HG02852 (cell line): ENCODE measurements around the gene PIP4K2B.

Source experiments
- ATAC-seq: cut with Tn5 transposase; IDR thresholded peaks from one replicate; pipeline ENCODE4 v1.9.1; 2021; ENCODE audit warnings: mild to moderate bottlenecking, moderate library complexity; ENCODE audit not compliant: unreplicated experiment

PIP4K2B gene

DNA sequence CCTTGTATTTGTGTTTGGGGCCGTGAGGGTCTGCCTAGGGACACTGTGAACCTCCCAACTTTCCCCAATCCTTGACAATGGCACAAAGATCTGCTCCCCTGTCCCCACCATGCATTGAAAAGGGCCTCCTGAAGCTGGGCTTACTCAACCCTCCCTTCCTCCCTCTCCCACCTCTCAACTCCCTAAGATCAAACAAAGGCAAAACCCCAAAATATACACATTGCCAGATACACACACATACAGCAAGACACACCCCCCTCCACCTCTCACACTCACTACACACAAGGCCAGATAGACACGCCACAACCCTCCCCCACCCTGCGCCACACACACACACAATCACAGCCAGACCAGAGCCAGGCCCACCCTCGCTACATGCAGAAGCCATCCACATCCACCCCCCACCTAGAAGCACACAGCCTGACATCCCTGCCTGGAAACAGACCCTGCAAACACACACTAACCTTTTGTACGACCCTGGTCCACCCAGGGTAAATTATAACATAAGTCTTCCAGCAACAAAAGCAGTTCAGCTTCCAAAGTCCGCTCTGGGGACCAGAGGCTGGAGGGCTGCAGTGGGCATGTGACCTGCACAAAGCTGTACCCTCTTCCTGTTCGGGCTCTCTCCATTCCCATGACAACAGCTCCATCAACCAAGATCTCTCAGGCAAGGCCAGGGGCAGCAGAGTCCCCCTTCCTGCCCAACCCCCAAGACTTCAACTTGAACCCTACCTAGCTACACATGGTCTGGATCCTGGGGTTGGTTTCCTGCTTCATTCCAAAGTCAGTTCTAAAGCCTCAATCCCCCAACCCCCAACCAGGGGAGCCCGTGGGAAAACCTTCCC lies 53.1 kb downstream of the PIP4K2B start:
- no peak for ATAC-seq

DNA sequence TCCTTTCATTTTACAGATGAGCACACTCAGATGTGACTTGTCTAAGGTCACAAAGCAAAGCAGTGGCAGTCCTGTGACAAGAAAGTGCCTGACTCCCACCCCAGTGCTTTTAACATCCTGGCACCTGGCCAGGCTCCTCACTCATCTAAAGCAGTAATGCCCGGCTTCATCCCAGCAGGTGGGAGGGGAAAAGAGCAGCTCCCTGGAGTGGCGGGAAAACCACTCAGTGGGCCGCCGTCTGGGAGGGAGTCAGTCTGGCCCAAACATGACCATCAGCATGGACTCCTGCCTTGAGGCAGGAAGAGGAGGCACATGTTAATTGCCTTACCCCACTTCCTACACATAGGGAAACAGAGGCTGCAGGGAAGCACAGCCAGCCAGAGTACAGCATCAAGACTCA lies 53.8 kb downstream of the PIP4K2B start:
- ATAC-seq, result no peak

DNA sequence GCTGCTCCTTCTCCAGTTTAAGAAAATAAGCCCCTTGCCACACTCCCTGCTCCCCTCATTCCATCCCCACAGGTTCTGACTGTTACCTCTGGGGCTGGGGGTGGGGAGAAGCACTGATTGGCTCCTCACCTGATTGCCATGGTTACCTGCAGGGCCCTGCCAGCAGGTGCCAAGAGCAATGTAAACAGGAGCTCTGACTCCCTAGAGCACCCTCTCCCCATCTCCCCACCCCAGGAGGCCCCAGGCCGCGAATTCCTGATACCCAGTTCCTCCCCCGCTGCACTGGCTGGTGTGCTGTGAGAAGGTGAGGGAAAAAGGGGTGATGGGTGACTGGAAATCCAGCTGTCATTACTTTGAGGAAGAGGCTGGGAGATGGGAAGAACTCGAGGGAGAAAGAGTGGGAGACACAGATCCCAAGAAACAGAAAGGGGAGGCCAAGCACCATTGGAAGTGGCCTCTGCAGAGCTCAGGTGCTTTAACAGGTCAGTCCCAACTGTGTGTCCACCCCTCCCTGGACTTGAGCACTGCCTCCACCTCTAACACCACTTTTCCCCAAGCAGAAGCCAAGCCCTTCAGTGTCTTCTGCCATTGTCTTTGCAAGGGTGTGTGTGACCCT lies 55.7 kb downstream of the PIP4K2B start:
- ATAC-seq, result no peak

DNA sequence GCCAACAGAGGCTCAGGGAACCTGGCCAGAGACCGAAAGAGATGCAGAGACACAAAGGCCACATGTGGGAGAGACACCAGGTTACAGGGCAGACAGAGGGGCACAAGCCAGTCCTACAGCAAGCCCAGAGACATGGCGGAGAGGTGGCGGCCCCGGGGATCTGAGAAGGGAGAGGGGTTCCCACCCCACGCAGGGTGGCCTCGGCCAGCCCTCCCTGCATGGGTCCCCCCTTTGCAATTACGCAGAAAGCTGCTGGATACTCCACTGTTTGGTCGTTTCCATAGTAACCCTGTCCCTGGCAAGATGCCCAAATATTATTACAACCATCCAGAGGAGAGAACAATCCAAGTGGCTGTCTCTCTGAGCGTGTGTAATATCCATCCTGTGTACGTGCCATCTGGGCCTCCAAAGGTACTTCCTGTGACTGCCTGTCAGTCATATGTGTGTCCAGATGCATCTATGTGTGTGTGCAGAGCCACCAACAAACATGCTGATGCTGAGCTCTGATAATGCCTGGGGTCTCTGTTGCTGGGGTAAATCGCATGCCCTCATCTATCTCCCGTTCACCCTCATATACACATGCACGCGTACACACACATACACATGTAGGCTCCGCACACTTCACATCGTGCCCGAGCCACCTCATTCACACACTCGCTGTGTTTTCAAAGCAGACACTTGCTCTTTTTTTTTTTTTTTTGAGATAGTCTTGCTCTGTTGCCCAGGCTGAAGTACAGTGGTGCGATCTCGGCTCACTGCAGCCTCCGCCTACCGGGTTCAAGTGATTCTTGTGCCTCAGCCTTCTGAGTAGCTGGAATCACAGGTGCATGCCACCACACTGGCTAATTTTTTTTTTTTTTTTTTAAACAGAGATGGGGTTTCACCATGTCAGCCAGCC lies 56.7 kb downstream of the PIP4K2B start:
- no peak for ATAC-seq

DNA sequence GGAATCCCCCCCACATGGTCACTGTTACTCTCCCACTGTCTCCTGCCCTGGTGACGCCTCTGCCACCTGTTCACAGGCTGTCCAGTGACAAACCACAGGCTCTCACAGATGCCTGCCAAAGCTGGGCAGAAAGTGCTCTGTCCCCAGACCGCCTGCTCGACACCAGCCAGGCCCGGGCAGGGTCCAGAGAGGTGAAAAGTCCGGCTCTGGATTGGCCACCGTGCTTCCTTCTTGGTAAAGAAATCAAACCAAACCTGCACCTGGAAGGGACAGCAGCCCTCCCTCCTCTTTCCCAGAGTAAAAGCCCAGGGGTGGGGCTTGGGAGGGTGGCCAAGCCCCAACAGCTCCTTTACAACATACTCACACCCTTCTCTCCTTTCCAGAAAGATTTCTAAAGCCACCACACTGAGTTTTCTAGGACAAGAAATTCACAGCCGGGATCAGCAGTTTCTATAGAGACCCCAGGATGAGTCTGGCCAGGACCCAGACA lies 57.4 kb downstream of the PIP4K2B start:
- no peak for ATAC-seq

DNA sequence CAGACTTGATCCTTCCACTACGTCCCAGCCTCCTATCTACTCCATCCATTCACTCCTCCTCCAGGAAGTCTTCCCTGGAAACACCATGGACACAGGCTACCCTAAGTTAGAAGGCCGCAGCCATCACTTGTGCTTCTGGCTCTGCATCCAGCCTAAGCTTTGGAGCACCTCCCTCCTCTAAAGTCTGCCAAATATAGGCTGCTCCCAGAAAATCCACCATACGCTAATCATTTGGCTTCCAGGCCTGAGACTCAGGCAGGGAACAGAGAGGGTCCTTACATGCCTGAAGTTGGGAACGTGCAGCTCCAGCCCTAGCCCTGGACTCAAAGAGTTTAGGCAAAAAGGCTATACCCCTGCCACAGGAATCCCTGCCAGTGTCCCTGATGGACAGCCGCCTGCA lies 57.9 kb downstream of the PIP4K2B start:
- no peak for ATAC-seq

DNA sequence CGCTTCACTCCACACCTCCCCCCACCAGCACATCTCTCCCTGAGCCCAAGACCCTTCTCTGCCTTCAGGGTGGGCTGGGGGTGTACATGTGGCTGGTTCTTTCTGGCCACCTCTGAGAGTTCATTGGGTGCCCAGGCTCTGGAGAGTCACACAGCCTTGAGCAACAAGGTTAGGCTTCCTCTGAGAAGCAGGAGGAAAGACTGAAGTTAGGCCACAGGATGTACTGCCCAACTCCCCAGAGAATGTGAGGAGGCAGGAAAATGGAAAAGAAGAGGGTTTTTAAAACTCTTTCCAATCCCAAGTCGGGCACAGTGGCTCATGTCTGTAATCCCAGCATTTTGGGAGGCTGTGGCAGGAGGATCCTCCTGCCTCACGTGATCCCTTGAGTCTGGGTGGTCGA lies 58.5 kb downstream of the PIP4K2B start:
- ATAC-seq, result no peak

DNA sequence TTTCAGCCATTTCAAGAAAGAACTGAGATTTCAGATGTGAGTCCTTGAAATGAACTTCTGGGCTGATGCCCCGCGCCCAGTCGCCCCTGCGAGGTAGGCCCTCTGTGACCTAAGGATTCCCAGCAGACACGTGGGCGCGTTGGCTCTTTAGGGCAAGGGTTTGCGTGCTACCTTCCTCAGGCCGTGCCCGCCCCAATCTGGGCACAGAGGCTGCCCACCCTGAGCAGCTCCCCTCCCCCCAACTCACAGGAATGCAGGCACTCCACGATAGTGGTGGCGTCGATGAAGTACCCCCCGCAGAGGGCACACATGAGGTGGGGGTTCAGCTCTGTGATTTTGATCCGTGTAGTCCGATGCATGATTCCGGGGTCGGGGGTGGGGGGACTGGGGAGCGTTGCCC lies 59.3 kb downstream of the PIP4K2B start:
- no peak for ATAC-seq

DNA sequence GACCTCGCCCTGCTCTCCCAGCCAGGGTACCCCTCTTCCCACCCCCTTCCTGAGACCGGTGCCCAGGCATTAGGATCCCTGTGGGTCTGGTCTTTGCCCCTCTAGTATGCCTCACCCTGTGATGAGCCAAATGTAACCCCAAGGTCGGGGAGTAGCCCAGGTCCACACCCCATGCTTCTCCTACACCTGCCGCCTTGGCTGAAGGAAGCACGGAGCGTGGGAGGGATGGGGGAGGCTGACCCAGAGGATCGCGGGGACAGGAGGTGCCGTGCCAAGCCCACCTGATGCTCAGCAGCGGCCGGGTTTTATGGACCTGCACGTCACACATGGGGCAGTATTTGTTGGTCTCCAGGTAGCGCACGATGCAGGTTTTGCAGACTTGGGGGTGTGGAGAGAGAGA lies 60.1 kb downstream of the PIP4K2B start:
- no peak for ATAC-seq

DNA sequence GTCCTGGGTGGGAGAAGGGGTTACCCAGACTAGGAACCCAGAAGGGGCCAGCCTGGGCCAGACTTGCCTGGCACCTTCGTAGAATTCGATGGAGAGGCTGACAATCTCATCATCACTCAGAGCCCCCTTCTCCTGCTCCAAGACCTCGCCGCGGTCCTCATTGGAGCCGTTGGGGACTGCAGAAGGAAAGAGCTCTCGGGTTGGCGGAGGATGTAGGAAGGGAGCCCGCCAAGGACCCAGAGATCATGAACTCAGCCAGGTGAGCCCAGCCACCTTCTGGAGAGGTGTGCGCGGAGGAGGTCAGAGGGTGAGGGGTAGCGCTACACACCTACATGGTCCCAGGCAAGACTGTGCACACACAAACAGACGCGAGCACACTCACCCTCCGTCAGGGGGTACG lies 60.7 kb downstream of the PIP4K2B start:
- no peak for ATAC-seq

DNA sequence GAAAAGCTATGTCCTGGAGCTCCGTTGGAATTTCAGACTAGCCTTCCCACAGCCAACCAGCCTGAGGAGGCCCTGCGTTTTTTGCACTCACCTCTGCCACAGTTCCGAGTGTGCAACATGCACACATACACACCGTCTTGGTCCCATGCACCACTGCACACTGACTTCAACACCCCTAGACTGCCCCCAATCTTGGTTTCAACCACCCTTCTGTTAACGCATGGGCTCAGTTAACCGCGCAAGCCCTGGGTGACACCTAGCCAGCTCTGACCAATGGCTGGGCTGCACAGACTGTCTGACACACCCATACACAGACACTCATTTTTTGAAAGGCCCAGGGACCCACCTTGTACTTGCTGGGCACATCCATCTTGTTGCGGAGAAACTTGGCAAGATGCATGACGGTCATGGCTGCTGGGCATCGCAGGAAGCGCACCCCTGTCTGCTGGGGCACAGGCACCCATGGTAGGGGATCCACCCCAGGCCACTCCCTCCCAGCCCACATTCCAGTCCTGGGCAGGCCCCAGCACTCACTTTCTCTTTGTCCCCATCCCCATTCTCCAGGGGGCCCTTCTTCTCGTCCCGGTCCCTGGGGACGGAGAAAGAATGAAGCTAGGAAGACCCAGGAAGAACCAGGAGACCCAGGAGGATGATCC lies 61.2 kb downstream of the PIP4K2B start:
- ATAC-seq, result no peak

DNA sequence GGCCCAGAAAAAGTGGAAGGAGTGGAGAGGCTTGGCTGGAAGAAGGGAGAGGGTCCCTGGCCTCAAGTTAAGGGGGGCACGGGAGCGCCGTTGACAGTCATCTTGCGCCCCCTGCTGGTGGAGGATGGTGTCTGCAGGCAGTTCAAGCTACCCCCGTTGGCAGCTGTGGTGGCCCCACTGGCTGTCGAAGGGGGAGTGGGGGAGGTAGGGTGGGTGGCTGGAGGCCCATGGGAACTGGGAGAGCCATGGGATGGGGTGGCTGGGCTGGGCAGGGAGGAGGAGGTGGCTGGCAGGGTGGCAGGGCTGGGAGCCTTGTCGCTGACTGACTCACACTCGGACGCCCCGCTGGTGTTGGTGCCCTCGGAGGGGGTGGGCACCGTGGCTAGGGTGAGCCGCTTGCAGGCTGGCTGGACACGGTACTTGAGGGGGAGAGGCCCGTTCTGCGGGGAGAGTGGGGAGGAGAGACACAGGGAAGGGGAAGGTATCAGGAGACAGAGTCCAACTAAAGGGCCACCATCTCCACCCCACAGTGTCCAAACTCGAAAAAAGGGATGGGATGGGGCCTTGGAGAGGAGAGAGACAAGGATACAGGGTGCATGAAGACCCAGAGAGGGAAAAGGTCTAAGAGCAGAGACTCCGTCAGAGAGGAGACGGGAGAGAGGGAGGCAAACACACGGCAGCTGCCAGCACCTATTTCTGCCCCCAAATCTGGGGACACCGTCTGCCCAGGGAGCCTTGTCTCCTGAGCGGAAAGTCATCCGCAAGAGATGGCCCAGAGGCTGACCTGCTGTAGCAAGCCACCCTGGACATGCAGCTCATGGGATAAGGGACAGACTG lies 64.0 kb downstream of the PIP4K2B start:
- no peak for ATAC-seq

DNA sequence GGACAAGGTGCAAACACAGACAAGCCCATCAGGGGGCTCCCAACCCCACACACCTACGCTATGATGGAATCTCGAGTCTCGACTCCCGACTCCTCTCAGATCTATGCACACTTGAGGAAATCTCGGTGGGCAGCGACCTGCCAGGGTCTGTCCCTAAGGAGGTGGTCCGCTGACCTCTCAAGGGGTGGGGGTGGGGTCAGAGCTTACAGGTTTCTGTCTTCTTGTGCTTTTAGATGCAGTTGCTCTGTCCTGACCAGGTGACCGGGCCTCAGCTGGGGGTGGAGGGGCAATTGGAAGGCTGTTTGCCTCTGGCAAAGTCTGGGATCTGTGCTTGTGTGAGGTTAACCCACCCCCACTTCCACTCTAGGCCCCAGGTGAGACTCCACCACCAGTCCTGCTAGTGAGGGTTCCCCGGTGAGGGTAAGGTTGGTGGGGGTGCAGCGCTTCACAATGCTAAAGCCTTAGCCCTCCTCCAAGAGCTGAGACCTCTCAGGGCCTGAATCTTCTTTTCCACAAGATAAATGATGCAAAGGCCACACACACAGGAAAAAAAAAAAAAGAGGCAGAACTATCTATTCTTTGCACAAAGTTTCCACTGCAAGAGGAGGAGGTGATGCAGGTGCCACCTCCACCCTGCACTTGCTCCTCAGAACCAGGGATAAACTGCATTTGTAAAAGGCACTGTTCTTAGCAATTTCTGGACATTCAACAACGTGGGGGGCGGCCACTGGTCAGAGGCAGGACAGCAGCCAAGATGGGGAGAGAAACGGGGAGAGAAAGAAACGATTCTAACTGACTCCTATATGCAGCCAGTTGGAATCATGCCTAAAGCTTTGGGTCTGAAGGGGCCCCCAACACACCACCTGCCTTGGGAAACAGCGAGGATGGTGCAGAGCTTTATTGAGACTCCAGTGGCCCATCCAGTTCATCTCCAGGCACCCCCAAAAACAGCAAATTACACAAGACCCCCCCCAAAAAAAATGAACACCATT lies 65.1 kb downstream of the PIP4K2B start:
- no peak for ATAC-seq

DNA sequence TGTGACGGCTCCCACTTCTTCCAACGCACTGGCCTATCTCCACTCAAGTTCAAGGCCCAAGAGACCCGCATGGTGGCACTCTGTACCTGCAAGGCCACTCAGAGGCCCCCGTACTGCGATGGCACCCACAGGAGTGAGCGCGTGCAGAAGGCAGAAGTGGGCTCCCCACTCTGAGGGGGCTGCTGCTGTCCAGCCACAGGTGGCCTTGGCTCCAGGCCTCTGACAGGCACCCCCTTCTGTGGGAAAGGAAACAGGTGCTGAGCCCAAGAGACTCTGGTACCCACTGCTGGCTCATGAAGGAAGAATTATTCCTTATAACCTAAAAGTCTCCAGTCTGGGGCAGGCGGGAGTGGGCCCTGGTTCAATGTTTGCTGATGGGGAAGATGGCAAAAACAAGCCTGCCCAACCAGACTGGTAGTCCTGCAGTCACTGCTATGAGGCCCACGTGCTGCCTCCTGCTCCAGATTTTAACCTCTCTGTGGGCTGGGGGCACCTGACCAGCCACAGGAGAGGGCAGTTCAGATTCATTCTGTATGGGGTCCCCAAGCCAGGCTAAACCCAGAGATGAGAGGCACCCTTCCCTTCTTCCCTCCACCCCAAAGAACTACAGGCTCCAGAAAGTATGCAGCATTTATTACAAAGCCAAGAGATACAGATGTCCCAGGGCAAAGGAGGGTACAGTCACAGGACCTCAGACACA lies 65.9 kb downstream of the PIP4K2B start:
- ATAC-seq, result no peak

DNA sequence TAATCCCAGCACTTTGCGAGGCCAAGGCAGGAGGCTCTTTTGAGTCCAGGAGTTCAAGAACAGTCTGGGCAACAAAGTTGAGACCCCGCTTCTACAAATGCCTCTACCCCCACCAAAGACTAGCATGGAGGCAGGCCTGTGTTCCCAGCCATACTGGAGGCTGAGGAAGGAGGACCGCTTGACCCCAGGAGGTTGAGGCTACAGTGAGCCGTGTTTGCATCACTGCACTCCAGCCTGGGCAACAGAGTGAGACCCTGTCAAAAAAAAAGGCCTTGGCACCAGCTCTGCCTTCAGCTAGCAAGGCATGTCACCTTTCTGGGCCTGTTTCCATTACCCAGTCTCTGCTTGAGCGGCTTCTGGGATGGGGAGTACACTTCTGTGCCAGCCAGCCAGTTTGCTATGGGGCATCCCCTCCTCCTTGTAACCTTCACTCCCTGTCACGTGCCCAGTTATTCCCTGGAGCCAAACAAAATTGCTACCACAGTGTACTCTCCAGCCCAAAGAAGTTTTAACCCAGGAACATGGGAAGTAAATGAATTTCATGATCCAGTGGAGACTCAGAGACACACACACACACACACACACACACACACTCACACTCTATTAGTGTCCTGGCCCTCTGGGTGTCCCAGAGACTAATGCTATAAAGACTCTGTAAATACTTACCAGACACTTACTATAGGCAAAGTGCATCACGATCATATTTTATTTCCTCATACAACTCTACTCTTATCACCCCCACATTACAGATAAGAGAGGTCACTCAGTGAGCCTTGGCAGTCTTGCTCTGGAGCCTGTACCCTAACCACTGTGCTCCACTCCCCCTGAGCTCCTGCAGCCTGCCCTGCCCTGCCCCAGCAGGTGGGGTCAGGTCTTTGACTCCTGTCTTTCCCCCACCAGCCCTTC lies 66.7 kb downstream of the PIP4K2B start:
- ATAC-seq, result no peak

DNA sequence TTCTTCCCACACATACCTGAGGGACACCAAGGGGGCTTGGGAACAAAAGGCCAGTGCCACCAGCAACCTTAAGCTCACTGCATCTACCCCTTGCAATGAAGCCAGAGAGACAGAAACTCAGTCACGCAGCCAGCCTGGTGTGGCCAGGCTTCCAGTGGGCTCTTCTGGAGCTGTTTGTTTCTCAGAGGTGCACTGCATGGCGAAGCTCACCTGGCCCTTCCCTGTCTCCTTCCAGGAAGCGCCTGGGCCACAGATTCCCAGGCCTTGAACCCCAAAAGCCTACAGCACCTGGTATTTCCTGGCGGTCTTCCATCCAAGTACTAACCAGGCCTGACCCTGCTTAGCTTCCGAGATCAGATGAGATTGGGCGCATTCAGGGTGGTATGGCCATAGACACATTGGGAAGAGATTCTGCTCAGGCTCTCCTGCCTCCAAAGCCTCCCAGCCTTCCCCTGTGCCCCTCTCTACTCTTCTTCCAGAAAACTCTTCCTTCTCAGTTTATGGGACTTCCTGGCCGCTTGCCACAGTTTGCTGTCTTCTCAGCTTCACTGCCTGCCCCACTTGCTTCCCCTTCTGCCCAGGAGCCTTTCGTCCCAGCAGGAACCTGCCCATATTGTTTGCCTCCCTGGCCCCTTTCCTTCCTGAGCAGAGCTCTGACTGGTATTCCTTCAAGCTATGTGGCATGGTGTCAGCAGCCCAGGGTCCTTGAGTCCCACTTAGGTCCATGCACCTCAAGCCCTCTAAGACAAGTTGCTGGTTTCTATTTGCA lies 67.6 kb downstream of the PIP4K2B start:
- no peak for ATAC-seq
